NCI-H1417 (cell line): Measurements from ENCODE around the gene ELK4.
"Not testable (repeated sequence)": the region's sequence is repeated elsewhere in the genome, so short reads cannot be mapped to it uniquely, and the experiment has no call there.

Source experiments
- DNase-seq, 3 experiments: peaks; one replicate each; lab custom pipeline; 2025; lab: John Stamatoyannopoulos, UW

ELK4 gene

GRCh38 chr1:205664399-205665017, 32.7 kb upstream of the ELK4 start:
- DNase-seq, result peak in 2 of 3 experiments; percentile 20 to 51

GRCh38 chr1:205663286-205663936, 31.6 kb upstream of the ELK4 start:
- DNase-seq, result no peak

GRCh38 chr1:205662791-205663190, 31.0 kb upstream of the ELK4 start:
- DNase-seq, result no peak

GRCh38 chr1:205662135-205662738, 30.4 kb upstream of the ELK4 start:
- no peak for DNase-seq

- DNase-seq, result no peak
Observed at GRCh38 chr1:205661429-205662134, 29.8 kb upstream of the ELK4 start.

- DNase-seq, result no peak
Observed at GRCh38 chr1:205660361-205660760, 28.6 kb upstream of the ELK4 start.

GRCh38 chr1:205658943-205659581, 27.3 kb upstream of the ELK4 start:
- DNase-seq, result peak; percentile 67 to 85 (median 75)

GRCh38 chr1:205656236-205656635, 24.4 kb upstream of the ELK4 start:
- peak in 1 of 3 experiments; percentile 28 for DNase-seq

- no peak for DNase-seq
Observed at GRCh38 chr1:205652984-205653383, 21.2 kb upstream of the ELK4 start.

GRCh38 chr1:205650241-205650640, 18.4 kb upstream of the ELK4 start:
- DNase-seq, result no peak

GRCh38 chr1:205645519-205645918, 13.7 kb upstream of the ELK4 start:
- no peak for DNase-seq

- DNase-seq, result no peak
Observed at GRCh38 chr1:205642679-205643307, 11.0 kb upstream of the ELK4 start.

GRCh38 chr1:205639567-205639966, 7.8 kb upstream of the ELK4 start:
- DNase-seq, result no peak

GRCh38 chr1:205637854-205638468, 6.2 kb upstream of the ELK4 start:
- DNase-seq, result no peak

GRCh38 chr1:205636732-205637131, 4.9 kb upstream of the ELK4 start:
- DNase-seq, result no peak

- not testable (repeated sequence) for DNase-seq
Observed at GRCh38 chr1:205636138-205636530, 4.3 kb upstream of the ELK4 start.

- DNase-seq, result peak in 1 of 3 experiments; percentile 24
Observed at GRCh38 chr1:205633421-205633976, 1.7 kb upstream of the ELK4 start.

- DNase-seq, result no peak
Observed at GRCh38 chr1:205632669-205633169, 908 bp upstream of the ELK4 start.

GRCh38 chr1:205631010-205631767, 622 bp downstream of the ELK4 start:
- peak; percentile 89 to 94 (median 94) for DNase-seq

GRCh38 chr1:205630651-205631009, 1.2 kb downstream of the ELK4 start:
- no peak for DNase-seq
